ENCODE data around the gene METTL15.
"Not testable (repeated sequence)": the region's sequence is repeated elsewhere in the genome, so short reads cannot be mapped to it uniquely, and the experiment has no call there.

METTL15 gene

GRCh38 chr11:28107750-28108618 is at the start of gene METTL15, which contains the start of gene KIF18A:
TSS of gene METTL15 (plus strand) at chr11:28108388. CDS start at chr11:28113335, 4,947 bp downstream.
TSS of gene KIF18A (minus strand) at chr11:28108156. CDS start at chr11:28097947, 10,209 bp downstream.
- DNase-seq: peak; percentile 99 to 100 (median 99)

- no peak for DNase-seq
Observed at GRCh38 chr11:28071305-28071704, 36.9 kb upstream of the METTL15 start.

GRCh38 chr11:28072321-28072720 is 35.9 kb upstream of the METTL15 start:
- no peak for DNase-seq

GRCh38 chr11:28077521-28077920 is 30.7 kb upstream of the METTL15 start:
- DNase-seq: no peak

GRCh38 chr11:28083118-28083517 is 25.1 kb upstream of the METTL15 start:
- no peak for DNase-seq

GRCh38 chr11:28086569-28086968 is 21.6 kb upstream of the METTL15 start:
- DNase-seq: peak in 1 of 3 donors; percentile 4

GRCh38 chr11:28087192-28087591 is 21.0 kb upstream of the METTL15 start:
- DNase-seq: not testable (repeated sequence)

GRCh38 chr11:28087693-28088092 is 20.5 kb upstream of the METTL15 start:
- not testable (repeated sequence) for DNase-seq

- DNase-seq: peak in 1 of 3 donors; percentile 2
Observed at GRCh38 chr11:28089378-28089777, 18.8 kb upstream of the METTL15 start.

- no peak for DNase-seq
Observed at GRCh38 chr11:28090052-28090749, 18.0 kb upstream of the METTL15 start.

GRCh38 chr11:28092786-28093185 is 15.4 kb upstream of the METTL15 start:
- no peak for DNase-seq

GRCh38 chr11:28098257-28098656 is 9.9 kb upstream of the METTL15 start:
- DNase-seq: no peak

GRCh38 chr11:28099715-28100114 is 8.5 kb upstream of the METTL15 start:
- no peak for DNase-seq

- no peak for DNase-seq
Observed at GRCh38 chr11:28100665-28101064, 7.5 kb upstream of the METTL15 start.

- not testable (repeated sequence) for DNase-seq
Observed at GRCh38 chr11:28102300-28102699, 5.9 kb upstream of the METTL15 start.

GRCh38 chr11:28104425-28104824 is 3.8 kb upstream of the METTL15 start:
- no peak for DNase-seq

GRCh38 chr11:28104984-28105383 is 3.2 kb upstream of the METTL15 start:
- DNase-seq: no peak

GRCh38 chr11:28105869-28106268 is 2.3 kb upstream of the METTL15 start:
- no peak for DNase-seq

- DNase-seq: no peak
Observed at GRCh38 chr11:28106353-28107043, 1.7 kb upstream of the METTL15 start.

- DNase-seq: peak; percentile 3 to 21 (median 20)
Observed at GRCh38 chr11:28107191-28107749, 918 bp upstream of the METTL15 start.

GRCh38 chr11:28108958-28109357 is 770 bp downstream of the METTL15 start:
- peak in 1 of 3 donors; percentile 3 for DNase-seq

- peak; percentile 77 to 83 (median 77) for DNase-seq
Observed at GRCh38 chr11:28110108-28110820, 2.1 kb downstream of the METTL15 start.
